ENCODE data around the gene SYT17.

SYT17 gene

DNA sequence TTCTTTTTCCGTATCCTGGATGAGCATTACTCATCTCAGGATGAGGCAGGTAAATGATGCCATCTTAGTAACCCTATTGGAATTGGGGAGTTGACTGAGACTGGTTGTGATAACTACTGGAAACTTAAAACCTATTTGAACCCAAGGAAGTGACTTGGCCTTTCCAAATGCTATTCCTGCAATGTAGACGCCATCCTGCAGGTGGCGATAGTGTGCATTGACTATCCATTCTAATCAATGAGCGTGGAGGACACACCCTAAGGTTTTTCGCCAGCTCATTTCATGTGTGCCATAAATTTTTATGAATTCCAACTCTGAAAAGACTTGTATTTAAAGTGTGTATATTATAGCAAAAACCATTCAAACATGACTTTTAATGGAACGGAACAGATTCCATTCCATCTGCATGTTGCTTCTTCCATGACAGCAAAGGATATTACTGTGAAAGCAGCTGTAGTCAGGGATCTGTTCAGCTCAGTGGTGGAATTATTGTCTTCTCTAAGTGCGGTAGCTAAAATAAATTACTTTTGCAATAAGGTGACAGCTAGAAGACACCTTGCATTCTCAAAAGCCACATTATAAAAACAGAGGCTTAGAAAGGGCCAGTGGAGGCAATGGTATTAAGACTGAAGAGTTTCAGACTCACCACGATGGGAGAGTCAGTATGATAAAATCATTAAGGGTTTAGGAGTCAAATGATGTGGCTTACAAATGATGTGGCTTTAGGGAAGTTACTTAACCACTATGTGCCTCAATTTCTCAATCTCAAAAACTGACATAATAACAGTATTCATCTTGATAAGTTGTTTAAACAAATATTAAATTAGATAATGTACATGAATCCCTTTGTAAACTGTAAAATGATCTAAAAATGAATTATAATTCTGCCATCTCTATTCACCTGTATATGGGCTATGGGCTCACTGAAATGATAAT is 55.5 kb downstream of the SYT17 start:
- no peak for DNase-seq

DNA sequence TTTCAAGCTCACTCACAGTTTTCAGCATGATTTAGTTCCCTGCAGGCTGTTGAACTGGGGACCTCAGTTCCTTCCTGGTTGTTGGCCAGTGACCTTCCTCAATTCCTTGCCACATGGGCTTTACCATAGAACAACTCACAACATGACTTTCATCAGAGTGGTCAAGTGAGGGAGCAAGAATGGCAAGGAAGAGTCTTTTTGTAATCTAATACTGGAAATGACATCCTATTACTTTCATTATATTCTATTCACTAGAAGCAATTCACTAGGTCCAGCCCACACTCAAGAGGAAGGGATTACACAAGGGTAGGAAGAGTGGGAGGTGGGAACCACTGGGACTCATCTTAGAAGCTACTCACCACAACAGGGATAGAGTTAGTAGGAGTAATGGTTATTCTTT is 57.6 kb downstream of the SYT17 start:
- no peak for DNase-seq

DNA sequence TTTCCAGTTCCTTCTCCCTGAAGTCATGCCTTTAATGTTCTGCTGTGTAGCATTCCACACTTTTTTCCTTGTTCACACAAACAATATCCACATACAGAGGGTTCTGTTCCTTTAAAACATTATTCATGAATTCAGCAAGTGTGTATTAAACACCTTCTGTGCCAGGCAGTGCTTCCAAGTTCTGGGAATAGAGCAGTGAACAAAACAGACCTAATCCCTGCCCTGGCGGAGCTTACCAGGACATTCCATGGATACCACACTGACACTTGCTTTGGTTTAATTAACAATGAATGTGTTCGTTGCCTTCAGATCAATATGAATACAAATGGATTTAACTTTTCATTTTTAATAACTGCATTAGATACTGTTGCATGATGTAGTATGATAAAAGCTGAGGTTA is 59.6 kb downstream of the SYT17 start:
- no peak for DNase-seq

DNA sequence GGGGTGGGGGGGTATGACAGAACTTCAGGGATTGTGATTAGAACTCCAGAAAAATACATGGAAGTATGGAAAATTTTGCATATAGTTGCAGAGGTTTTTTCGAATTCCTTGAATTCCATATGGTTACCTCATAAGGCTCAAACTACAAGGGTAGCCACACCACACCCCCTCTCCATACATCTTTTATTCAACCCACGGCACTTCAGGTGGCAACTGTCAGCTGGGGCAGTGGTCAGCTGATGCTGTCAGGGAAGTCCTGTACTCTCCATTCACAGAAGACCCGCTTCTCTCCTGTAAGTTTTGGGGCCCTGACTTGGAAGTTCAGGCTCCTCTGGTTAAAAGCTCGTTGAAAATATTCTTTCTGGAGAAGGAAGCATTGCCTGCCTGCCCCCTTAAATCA is 60.0 kb downstream of the SYT17 start:
- no peak for DNase-seq

DNA sequence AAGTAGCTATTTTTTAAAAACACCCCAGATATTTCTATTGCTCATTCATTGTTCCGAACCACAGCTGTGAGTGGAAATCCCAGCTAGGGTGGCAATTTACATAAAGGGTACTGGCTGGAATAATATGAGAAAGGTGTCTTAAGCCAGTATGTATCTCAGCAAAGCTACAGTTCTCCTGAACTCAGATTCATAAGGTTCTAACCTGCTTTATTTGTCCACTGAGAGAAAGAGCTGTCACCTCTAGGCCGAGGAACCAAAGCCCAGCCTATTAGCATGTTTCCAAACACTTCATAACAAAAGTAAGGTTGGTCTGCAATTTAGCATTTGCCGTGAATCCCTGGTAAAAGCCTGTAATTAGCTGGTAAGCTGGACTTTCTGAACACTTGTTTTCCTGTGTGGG is 60.5 kb downstream of the SYT17 start:
- no peak for DNase-seq

DNA sequence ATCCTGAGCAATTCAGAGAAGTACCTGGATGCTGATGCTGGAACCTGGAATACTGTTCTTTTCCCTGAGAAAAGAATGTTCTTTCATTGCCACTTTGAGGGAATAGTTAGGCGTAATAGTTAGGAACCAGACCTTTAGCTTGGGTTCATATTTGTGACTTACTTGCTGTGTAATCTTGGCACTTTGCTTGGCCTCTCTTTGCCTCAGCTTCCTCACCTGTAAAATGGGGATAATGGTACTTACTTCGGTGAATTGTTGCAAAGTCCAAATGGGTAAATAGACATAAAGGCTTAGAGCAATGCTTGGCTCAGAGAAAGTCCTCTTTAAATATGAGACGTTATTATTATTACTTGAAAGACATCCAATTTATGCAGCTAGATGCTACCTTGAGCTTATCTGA is 62.5 kb downstream of the SYT17 start:
- no peak for DNase-seq

DNA sequence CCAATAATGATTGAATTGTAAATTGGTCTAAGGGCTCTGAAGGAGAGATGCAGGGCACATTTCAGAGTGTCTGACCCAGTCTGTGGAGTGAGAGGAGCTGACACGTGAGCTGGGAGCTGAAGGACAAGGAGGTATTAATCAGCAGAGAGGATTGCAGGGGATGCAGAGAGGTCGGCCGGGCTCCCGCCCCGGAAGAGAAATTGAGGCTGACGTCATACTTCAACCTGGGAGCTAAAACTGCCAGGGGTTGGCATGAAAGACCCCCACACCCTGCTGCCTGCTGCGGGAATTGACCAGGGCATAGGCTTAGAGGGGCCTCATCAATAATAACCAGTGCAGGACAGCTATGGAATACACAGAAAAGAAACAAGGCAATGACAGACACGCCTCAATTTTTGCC is 63.8 kb downstream of the SYT17 start:
- DNase-seq: no peak

DNA sequence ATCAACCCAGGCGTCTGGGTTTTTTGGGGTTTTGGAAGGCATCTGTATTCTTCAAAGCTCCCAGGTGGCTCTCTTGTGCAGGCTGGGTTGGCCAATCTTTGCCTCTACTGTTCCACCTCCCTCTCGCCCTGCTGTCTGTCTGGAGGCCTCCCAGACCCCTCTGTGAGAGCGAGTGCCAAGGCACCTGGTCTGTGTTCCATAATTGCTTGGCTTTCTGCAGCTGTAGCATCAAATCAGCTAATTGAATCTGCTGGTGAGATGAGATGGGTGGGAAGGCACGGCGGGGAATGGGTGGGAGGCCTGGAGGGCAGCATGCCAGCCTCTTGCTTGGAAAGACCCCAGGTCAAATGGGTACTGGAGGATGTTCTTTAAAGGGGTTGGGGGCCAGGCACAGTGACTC is 64.9 kb downstream of the SYT17 start:
- DNase-seq: no peak

DNA sequence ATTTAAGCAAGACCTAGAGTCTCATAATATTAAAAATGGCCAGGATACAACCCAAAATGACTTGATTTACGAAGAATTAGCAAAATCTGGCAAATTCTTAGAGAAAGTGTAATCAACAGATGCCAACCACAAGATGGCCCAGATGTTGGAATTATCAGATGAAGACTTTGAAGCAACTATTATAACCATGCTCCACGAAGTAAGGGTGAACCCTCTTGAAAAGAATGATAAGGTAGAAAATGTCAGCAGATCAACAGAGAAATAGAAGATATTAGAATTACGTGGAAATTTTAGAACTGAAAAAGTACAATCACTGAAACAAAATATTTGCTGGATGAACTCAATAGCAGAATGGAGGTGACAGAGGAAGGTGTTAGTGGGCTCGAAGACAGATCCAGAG is 67.4 kb downstream of the SYT17 start:
- no peak for DNase-seq

DNA sequence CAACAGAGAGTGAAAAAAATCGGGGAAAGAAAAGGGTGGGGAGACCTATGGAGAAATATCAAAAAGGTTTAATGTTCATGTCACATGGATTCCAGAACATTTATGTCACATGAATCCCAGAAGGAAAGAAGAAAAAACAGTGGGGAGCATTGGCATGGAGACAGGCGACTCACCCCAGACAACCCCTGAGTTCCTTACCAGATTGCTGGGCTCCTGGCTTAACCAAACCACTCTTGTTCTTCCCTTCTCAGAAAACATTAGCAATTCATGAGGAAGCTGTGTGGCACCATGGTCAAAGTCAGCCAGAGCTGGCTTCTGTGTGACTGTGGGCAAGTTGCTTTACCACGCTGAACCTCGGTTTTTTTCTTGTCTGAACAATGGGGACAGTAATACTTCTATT is 67.8 kb downstream of the SYT17 start:
- DNase-seq: no peak

DNA sequence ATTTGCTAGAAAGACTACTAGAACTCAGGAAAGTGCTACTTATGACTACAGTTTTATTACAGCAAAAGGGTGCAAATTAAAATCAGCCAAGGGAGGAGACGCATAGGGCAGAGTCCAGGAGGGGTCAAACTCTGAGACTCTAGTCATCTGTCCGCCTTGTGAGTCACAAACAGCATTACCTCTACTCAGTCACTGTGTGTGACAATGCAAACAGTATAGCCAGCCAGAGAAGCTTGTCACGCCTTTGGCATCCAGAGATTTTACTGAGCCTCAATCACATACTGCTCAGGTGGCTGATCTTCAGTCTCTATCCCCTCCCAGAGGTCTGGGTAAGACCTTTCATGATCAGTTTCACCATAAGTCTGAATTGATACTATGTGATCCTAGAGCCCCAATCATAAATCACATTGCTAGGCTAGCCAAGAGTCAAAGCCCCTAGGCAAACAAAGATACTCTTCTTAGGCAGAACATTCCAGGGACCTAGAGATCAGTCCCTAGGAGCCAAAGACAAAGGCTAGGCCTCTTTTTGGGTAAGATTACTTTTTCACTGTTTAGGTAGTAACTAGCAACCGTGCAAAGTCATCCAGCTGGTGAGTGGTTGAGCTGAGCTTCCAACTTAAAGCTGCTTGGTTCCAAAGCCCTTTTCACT is 68.6 kb downstream of the SYT17 start:
- DNase-seq: no peak

DNA sequence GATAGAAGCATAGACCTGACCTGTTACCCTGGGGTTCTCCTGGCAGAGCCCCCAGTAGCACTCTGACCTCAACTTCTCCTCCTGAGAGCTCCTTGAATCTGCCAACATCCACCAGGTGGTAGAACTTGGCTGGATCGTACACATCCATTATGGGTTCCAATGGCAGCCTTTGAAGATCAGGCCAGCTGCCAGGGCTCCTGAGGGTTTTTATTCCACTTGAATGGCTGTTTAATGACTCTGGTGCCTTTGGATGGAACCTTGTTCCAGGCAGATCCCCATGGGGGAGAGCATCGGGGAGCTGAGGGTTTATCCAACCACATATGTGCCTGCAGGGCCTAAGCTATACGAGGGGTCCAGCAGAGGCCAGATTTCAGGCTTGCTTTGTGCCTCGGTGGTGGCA is 70.4 kb downstream of the SYT17 start:
- DNase-seq: no peak

DNA sequence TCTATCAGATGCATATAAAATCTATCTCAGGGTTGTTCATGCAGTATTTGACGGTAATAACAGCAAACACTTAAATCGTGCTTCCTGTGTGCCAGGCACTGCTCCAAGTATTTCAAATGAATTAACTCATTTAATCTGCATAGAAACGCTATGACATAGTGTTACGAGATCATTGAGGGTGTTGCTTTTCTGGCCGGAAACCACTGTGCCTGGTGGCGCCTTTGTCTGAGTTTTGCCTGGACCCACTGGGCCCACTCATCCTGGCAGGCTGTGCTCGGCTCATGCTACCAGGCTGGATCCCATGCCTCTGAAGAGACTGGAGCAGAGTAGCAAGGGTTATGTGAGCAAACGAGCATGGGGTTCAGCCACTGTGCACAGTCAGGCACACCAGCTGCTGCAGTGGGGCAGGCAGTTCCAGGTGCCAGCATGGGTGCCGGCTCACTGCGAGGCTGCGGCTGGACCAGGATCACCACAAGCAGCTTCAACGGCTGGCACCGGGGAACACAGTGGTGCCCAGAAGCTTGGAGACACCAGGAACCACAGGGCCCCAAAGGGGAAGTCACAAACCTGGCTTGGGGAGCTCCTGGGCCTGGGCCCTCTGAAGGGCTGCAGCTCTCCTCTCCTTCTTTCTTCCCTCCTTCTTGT is 71.6 kb downstream of the SYT17 start:
- no peak for DNase-seq

DNA sequence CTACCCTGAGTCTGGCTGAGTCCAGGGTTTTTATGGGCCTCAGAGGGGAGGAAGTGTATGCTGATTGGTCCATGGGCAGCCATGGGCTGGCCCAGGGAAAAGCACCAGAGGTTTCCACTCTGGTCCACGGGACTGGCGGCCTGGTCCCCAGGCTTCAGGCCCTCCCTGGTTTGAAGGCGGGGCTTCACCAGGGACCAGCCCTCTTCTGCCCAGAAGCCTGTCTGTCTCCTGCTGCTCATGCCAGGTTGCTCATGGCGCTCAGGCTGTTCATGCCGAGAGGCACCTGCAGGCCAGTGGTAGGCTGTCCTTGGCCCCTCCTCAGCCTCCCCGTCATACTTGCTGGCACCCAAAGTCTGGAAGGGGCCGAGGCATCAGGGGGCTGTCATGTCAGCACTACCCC is 72.5 kb downstream of the SYT17 start:
- DNase-seq: no peak

DNA sequence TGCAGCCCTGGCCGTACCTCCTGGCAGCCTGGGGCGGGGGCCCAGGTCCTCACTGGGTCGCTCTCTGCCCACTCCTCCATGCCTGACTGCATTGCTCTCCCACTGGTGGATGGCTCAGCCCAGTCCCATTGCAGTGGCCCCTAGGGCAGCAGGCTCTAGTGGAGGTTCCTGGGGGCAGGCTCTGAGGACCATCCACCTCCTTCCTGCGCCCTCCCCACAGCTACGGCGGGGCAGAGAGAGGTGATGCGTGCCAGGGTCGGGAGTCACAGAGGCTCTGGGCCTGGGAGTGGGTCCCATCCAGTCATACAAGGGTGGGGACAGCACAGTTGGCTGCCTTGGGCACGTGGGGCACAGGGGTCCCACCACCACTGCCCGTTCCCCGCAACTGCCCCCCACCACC is 73.5 kb downstream of the SYT17 start:
- DNase-seq: no peak

DNA sequence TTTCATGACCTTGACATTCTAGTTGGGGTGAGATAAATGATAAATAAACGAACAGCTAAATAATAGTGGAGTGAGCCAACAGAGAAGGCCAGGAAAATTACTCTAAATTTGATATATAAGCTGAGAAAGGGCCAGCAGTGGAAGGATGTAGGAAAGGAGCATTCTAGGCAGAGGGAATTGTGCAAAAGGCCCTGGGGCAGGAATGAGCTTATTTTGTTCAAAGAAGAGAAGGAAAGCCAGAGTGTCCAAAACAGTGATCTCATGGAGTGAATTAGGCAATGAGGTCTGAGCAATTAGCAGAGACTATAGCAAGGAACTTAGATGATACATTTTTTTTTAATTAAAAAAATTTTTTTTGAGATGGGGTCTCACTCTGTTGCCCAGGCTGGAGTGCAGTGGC is 74.1 kb downstream of the SYT17 start:
- no peak for DNase-seq

DNA sequence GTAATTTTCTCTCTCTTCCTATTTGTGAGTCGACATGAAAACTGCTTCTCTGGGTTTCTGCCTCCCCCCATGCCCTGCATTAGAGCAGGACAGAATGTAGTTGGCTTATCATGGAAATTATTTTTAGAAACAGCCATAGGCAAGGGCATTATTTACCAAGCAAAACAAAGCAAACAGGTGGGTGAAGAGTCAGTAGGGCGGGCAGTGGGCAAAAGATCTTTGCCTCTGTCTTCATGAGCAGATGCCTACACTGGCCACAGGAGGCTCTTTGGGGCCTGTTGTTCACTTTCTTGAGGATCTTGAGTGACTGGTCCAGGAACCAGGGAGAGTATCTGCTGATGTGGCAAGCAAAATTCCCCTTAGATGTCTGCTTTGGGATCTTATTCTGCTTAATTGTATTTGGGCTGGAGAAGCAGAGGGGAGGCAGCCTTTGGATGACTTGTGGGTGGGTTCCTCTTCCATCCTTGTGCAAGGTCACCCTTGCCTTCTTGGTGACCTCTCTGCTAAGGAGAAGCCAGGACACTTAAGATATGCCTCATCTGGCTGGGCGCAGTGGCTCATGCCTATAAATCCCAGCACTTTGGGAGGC is 75.0 kb downstream of the SYT17 start:
- no peak for DNase-seq

DNA sequence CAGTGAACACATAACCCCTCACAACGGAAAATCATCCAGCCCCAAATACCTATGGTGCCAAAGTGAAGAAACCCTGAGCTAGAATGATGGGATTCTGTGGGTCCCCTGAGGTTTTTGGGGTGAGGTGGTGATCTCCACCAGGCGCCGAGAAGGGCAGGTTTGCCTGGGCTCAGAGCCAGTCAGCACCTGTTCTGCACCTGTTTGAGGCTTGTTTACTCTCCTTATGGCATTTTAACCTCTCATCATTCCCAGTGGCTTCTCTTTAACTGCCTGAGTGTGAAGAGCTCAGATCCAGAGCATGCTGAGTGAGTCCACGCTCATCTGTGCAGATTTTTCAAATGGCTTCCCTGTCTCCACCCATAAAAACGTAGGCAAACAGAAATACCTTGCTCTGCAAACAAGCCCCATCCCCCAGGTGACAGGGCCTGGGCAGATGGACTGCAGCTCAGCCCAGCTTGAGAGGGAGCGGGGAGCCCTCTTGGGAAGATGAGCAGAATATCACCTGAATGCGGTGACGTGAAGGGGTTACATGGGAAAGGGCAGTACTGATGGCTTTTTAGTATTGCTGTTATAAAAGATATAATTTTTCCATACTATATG is 77.4 kb downstream of the SYT17 start:
- peak; percentile 30 for DNase-seq

DNA sequence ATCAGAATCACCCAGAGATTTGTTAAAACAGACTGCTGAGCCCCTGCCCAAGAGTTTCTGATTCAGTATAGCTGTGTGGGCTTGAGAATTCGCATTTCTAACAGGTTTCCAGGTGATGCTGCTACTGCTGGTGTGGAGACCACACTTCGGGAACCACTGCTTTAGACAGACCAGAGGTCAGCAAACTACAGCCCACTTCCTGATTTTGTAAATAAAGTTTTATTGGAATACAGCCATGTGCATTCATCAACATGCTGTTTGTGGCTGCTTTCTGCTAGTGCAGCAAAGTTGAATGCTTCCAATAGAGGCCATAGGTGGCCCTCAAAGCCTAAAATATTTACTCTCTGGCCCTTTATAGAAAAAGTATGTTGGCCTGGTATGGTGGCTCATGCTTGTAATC is 84.9 kb downstream of the SYT17 start:
- no peak for DNase-seq

DNA sequence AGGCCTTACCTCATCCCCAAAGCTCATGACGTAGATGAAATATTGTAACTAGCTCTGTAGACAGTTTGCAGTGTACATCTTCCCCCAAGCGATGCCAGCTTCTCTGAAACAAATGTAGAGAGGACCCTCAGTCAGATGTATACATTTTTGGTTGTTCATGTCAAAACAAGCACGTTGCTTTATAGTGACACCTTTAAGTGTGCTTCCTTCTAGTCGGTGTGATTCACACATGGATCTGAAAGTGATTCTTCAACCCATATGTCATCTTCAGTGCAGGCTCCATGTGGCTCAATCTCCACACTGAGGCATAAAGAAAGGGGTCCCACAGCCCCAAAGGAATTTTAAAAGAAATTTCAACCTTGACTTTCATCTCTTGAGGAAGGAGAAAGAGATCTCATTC is 86.6 kb downstream of the SYT17 start:
- no peak for DNase-seq

DNA sequence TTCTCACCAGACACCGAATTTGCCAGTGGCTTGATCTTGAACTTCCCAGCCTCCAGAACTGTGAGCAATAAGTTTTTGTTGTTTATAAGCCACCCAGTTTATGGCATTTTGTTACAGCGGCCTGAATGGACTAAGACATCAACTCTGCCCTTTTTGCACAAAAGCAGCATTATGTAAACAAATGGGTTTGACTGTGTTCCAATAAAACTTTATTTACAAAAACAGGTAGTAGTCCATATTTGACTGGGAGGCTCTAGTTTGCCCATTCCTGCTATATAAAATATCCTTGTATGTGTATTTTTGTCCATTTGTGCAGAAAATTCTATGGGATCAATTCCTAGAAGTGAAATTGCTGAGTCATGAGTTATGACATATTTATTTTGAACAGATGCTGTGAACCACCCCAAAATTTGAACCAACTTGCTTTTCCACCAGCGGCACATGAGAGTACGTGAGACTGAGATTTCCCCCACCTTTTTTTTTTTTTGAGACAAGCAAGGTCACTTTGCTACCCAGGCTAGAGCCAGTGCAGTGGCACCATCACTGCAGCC is 96.2 kb downstream of the SYT17 start:
- DNase-seq: no peak

DNA sequence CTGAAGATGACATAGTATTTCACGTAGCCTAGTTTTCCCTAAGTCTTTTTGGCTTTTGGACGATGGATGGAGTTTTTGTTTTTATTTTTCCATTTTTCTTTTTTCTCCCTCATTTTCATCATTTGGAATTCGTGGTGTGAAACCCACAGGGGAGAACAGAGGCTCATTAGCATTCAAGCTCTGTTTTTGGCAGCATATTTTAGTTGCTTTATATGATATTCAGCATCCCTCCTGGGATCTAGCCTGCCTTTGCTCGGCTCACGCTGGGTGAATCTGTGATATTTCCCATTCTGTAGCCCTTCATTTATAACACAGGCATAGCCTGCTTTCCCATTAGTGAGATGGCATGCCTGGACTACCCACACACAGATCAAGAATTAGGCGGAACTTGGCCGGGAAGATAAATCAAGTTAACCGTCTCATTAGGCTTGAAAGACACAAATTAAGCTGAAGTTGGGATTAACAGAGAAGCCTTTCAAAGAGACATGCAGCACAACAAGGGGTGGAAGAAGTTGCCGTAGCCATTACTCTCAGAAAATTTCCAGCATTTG is 97.4 kb downstream of the SYT17 start:
- no peak for DNase-seq

DNA sequence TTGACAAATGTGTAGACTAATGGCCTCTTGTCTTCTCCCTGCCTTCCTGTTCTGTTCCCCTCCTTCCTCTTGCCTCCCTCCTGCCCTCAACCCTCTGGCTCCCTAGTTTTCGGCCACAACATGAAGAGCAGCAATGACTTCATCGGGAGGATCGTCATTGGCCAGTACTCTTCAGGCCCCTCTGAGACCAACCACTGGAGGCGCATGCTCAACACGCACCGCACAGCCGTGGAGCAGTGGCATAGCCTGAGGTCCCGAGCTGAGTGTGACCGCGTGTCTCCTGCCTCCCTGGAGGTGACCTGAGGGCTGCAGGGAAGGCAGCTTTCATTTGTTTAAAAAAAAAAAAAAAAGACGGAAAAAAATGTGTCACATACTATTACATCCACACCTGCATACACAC is 98.7 kb downstream of the SYT17 start:
- no peak for DNase-seq

All from NCI-H2081 treated with DMSO at 0.1 percent for 48 hours (cell line).